IMR-90 (cell line): ENCODE measurements around the gene ARMC8.

Experiments
- CHD1 ChIP-seq: IDR thresholded peaks from 2 replicates; pipeline ENCODE4 v1.6.1; 2012; ENCODE audit warnings: low read depth, low read length, improper control_type of control experiment
- RCOR1 ChIP-seq: IDR thresholded peaks from 2 replicates; pipeline ENCODE4 v1.6.1; 2012; ENCODE audit warnings: mild to moderate bottlenecking, low read length, improper control_type of control experiment; ENCODE audit not compliant: insufficient replicate concordance
- TF ChIP-seq, protein P1 (sequence below): conservative IDR thresholded peaks from 2 replicates; pipeline ENCODE4 v1.5.1; 2012; ENCODE audit warnings: mild to moderate bottlenecking, low read depth, low read length, improper control_type of control experiment

DNA sequence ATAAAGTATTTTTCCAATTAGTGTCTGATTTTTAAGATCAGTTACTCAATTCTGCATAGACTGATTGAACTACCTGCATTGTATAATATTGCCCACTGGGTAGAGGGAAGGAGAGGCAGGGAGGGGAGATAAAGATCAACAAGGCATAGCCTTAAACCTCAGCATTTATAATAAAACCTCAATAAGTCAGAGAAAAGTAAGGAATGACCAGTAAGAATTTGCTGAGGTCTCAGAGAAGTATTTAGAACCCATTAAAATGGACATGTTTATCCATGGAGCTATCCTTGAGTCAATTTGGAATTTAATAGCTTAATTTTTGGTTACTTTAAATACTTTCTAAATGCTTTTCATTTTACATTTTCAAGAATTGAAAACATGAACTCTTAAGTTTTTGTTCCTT, 62.5 kb downstream of the ARMC8 start:
- TF ChIP-seq RCOR1 (no peak), CHD1 (no peak)
- TF ChIP-seq, protein P1, sequence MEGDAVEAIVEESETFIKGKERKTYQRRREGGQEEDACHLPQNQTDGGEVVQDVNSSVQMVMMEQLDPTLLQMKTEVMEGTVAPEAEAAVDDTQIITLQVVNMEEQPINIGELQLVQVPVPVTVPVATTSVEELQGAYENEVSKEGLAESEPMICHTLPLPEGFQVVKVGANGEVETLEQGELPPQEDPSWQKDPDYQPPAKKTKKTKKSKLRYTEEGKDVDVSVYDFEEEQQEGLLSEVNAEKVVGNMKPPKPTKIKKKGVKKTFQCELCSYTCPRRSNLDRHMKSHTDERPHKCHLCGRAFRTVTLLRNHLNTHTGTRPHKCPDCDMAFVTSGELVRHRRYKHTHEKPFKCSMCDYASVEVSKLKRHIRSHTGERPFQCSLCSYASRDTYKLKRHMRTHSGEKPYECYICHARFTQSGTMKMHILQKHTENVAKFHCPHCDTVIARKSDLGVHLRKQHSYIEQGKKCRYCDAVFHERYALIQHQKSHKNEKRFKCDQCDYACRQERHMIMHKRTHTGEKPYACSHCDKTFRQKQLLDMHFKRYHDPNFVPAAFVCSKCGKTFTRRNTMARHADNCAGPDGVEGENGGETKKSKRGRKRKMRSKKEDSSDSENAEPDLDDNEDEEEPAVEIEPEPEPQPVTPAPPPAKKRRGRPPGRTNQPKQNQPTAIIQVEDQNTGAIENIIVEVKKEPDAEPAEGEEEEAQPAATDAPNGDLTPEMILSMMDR, result no peak
